Progenitor cell of endocrine pancreas (in vitro differentiated cells): ENCODE measurements around the gene GRXCR2. TPM values are rescaled to one million over a fixed set of nuclear protein-coding genes. Genes with fewer than 3 reads are reported as not detected.
"Not testable (repeated sequence)": the region's sequence is repeated elsewhere in the genome, so short reads cannot be mapped to it uniquely, and the experiment has no call there.

Experiments
- DNase-seq: peaks from one replicate; pipeline ENCODE4 v3.0.0; 2021; ENCODE audit warnings: low spot score; ENCODE audit not compliant: unreplicated experiment
- H3K27ac Mint-ChIP-seq: 2 replicates; pipeline ENCODE4 v1.8.0; 2021; ENCODE audit warnings: mild to moderate bottlenecking, moderate library complexity, mixed read lengths
- H3K27me3 Mint-ChIP-seq: 2 replicates; pipeline ENCODE4 v1.8.0; 2021; ENCODE audit warnings: mixed read lengths
- H3K36me3 Mint-ChIP-seq: 2 replicates; pipeline ENCODE4 v1.8.0; 2022; ENCODE audit warnings: mixed read lengths; ENCODE audit not compliant: insufficient read depth
- H3K4me1 Mint-ChIP-seq: 2 replicates; pipeline ENCODE4 v1.8.0; 2021; ENCODE audit warnings: low read depth, mixed read lengths
- H3K4me3 Mint-ChIP-seq: 2 replicates; pipeline ENCODE4 v1.8.0; 2021; ENCODE audit warnings: low read depth, mild to moderate bottlenecking, moderate library complexity, mixed read lengths
- H3K9me3 Mint-ChIP-seq: 2 replicates; pipeline ENCODE4 v1.8.0; 2021; ENCODE audit warnings: low read depth, mixed read lengths
- total RNA-seq: library from RNA; stranded (reverse); gene quantifications from 2 replicates; pipeline ENCODE4 v1.2.1, GENCODE V29; 2021
- TF ChIP-seq, protein P1 (sequence below): fragments of 200-600 bp; sonication (generic); IDR thresholded peaks from one replicate; pipeline ENCODE4 v1.5.0; 2021; ENCODE audit warnings: antibody characterized with exemption, mild to moderate bottlenecking; ENCODE audit not compliant: unreplicated experiment

GRXCR2 gene
- total RNA-seq, 1 donor from 2014 or later = not detected

DNA sequence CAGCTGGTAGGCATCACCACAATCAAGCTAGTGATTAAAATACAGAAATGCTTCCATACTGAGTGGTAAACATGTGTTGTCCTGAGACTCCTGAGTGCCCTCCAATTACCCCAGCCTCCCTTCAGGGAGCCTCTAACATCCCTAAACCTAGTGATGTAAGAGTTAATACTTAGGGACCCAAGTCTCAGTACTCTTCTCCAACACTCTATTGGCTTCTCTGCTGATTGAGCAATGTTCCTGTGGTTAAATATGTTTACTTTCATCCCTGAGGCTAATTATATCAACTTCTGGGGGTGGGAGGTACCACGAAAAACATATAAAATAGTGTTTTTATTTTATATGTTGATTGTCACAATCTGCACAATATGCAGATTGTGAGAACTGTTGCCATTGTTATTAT is 5.0 kb downstream of the GRXCR2 start:
- Mint-ChIP-seq H3K36me3 (no peaks in the 10 kb centered on the region), H3K4me1 (no peaks in the 10 kb centered on the region), H3K27me3 (peaks cover 2% of the 10 kb centered on the region), H3K4me3 (no peak overlapping the region), H3K27ac (no peak overlapping the region), H3K9me3 (peaks cover 9% of the 10 kb centered on the region)
- TF ChIP-seq, protein P1, sequence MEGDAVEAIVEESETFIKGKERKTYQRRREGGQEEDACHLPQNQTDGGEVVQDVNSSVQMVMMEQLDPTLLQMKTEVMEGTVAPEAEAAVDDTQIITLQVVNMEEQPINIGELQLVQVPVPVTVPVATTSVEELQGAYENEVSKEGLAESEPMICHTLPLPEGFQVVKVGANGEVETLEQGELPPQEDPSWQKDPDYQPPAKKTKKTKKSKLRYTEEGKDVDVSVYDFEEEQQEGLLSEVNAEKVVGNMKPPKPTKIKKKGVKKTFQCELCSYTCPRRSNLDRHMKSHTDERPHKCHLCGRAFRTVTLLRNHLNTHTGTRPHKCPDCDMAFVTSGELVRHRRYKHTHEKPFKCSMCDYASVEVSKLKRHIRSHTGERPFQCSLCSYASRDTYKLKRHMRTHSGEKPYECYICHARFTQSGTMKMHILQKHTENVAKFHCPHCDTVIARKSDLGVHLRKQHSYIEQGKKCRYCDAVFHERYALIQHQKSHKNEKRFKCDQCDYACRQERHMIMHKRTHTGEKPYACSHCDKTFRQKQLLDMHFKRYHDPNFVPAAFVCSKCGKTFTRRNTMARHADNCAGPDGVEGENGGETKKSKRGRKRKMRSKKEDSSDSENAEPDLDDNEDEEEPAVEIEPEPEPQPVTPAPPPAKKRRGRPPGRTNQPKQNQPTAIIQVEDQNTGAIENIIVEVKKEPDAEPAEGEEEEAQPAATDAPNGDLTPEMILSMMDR = no peak
- no peak for DNase-seq

DNA sequence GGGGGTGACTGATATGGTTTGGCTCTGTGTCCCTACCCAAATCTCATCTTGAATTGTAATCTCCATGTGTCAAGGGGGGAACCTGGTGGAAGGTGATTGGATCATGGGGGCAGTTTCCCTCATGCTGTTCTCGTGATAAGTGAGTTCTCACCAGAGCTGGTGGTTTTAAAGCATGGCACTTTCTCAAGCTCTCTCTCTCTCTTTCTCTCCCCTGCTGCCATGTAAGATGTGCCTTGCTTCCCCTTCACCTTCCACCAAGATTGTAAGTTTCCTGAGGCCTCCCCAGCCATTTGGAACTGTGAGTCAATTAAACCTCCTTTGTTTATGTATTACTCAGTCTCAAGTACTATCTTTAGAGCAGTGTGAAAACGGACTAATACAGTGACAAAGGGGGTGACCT is 8.4 kb downstream of the GRXCR2 start:
- H3K36me3 Mint-ChIP-seq, H3K9me3 Mint-ChIP-seq, H3K4me1 Mint-ChIP-seq, H3K4me3 Mint-ChIP-seq, H3K27ac Mint-ChIP-seq, H3K27me3 Mint-ChIP-seq, DNase-seq: not testable (repeated sequence)

DNA sequence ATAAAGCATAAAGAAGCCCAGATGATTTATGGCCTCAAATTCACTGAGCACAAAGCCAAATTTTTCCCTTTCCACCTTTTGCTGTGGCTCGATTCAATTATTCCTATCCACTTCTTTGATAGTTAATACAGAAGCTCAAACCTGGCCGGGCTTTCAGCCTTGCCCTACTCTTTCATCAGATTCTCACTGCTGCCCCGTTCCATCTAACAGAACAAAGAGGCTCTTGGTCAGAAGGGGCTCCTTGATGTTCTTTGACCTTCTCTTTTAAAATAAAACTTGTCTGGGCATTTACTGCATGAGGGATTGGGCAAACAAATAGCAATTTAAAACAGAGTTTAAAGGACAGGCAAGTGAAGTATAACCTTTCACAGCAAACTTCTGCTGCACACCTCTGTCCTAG is 9.8 kb downstream of the GRXCR2 start:
- Mint-ChIP-seq H3K4me3 (no peak overlapping the region), H3K27me3 (peaks cover 14% of the 10 kb centered on the region), H3K27ac (no peak overlapping the region), H3K9me3 (peaks cover 9% of the 10 kb centered on the region), H3K4me1 (no peaks in the 10 kb centered on the region), H3K36me3 (no peaks in the 10 kb centered on the region)
- no peak for DNase-seq
- TF ChIP-seq, protein P1 = no peak

DNA sequence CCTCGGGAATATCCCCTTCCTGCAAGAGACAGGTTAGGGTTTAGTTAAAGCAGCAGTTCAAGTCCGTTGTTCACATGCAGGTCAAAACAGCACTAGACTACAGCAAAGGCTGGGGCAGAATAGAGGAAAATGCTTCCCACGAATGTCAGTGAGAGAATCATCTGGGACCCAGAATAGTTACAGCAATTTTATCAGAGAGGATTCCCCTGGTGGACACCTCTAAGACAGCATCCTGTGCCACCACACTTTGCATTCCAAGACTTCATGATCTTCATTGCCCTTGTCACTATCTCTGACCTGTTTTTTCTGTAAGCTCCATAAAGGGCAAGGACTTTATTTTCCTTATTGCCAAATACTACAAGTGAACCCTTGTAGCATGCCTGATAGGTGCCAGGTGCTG is 12.9 kb downstream of the GRXCR2 start:
- no peak for DNase-seq
- H3K4me3 Mint-ChIP-seq = no peak overlapping the region
- H3K4me1 Mint-ChIP-seq = peaks cover 5% of the 10 kb centered on the region
- H3K27me3 Mint-ChIP-seq = peaks cover 14% of the 10 kb centered on the region
- H3K27ac Mint-ChIP-seq = no peak overlapping the region
- H3K9me3 Mint-ChIP-seq = peaks cover 9% of the 10 kb centered on the region
- TF ChIP-seq, protein P1 = peak; percentile 31
- H3K36me3 Mint-ChIP-seq = no peaks in the 10 kb centered on the region

DNA sequence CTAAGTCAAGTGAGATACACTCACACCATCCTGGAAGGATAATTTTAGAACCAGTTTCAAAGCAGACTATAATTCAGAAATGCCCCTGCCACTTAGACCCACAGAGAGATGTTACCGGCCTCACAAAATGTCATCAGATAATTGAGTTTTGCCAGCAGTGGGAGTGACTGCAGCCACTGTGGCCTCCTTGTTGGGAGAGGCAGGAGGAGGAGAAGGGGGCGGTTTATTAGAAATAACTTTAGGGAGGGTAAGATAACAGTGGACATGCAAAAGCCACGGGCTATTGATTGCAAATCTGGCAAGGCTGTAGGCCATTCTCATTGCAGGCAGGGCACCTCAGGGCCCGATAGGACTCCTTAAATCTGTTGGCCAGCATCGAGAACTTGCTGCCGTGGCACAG is 13.4 kb downstream of the GRXCR2 start:
- Mint-ChIP-seq H3K27ac (no peak overlapping the region), H3K27me3 (peaks cover 14% of the 10 kb centered on the region), H3K4me1 (peaks cover 9% of the 10 kb centered on the region), H3K36me3 (no peaks in the 10 kb centered on the region), H3K9me3 (peaks cover 5% of the 10 kb centered on the region), H3K4me3 (no peak overlapping the region)
- TF ChIP-seq, protein P1 = no peak
- DNase-seq = no peak

DNA sequence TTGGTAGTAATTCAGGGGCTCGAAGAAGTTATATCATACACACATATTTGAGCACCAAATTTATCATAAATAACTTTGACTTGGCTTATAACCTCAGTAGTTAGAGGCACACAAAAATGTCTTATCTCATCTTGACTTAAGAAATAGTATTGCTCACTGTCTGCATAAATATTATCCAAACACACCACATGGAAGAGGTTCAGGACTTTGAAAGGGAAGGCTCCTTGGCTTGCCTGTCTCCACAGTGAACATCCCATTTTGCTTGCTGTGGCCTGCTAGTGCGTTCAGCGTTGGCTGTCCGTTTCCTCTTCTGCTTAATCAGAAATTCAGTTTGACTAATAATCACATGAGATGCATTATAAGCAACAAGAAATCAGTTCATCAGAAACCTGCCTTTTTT is 13.9 kb downstream of the GRXCR2 start:
- Mint-ChIP-seq H3K4me3 (no peak overlapping the region), H3K36me3 (no peaks in the 10 kb centered on the region), H3K9me3 (peaks cover under 1% of the 10 kb centered on the region), H3K27me3 (peaks cover 14% of the 10 kb centered on the region), H3K27ac (no peak overlapping the region), H3K4me1 (peaks cover 9% of the 10 kb centered on the region)
- no peak for DNase-seq
- TF ChIP-seq, protein P1 = no peak
